Kidney (tissue), 14 donors: ENCODE data around the gene SLC7A4. TPM values are rescaled to one million over a fixed set of nuclear protein-coding genes. Genes with fewer than 3 reads are reported as not detected.

Experiments
- DNase-seq, 5 donors: peaks; one replicate each; pipeline ENCODE4 v3.0.0-alpha.2; 2013 to 2020
- FAIRE-seq: peaks from 2 replicates; lab custom pipeline; 2012; peaks lifted over from hg19 to GRCh38; lab: Jason Lieb, UNC
- H3K27ac ChIP-seq, 2 donors: one replicate each; pipeline ENCODE4 v1.7.0; 2013; ENCODE audit warnings: low read depth in 2 of 2, low read length in 2 of 2, inconsistent platforms in 1 of 2
- H3K27me3 ChIP-seq: one replicate; pipeline ENCODE4 v1.7.1; 2013; ENCODE audit warnings: low read length, inconsistent platforms; ENCODE audit not compliant: control insufficient read depth, insufficient read depth
- H3K36me3 ChIP-seq, 3 donors: one replicate each; pipeline versions ENCODE4 v1.7.0 to v1.7.1; 2013; ENCODE audit warnings: low read length in 3 of 3, control low read depth in 1 of 3, inconsistent platforms in 1 of 3; ENCODE audit not compliant: insufficient read depth in 3 of 3, control insufficient read depth in 2 of 3
- H3K4me1 ChIP-seq, 3 donors: one replicate each; pipeline versions ENCODE4 v1.7.0 to v1.7.1; 2013; ENCODE audit warnings: low read length in 3 of 3, inconsistent platforms in 1 of 3, low read depth in 1 of 3; ENCODE audit not compliant: control insufficient read depth in 2 of 3, insufficient read depth in 2 of 3
- H3K4me3 ChIP-seq, 3 donors: one replicate each; pipeline versions ENCODE4 v1.7.0 to v1.8.1; 2013; ENCODE audit warnings: low read length in 3 of 3, control low read depth in 1 of 3, inconsistent platforms in 1 of 3
- H3K9ac ChIP-seq, 3 donors: one replicate each; pipeline versions ENCODE4 v1.7.0 to v1.7.1; 2013; ENCODE audit warnings: low read length in 3 of 3, control low read depth in 1 of 3, inconsistent platforms in 1 of 3
- H3K9me3 ChIP-seq, 3 donors: one replicate each; pipeline versions ENCODE4 v1.7.0 to v1.7.1; 2013; ENCODE audit warnings: low read length in 3 of 3, control low read depth in 1 of 3, inconsistent platforms in 1 of 3; ENCODE audit not compliant: control insufficient read depth in 2 of 3, insufficient read depth in 1 of 3
- CTCF ChIP-seq: IDR thresholded peaks from 3 replicates; pipeline ENCODE4 v1.5.1; 2012; ENCODE audit warnings: mild to moderate bottlenecking, moderate library complexity, borderline replicate concordance; ENCODE audit not compliant: insufficient read depth; ENCODE audit errors: extremely low read depth
- intact Hi-C: fragments of 100-400 bp; cut with DNase I; formaldehyde crosslinking; loops from one replicate; pipeline ENCODE4 v1.11.1; 2022
- polyA plus RNA-seq: library from polyadenylated mRNA; stranded (reverse); fragments of 350-450 nt; fragmentation: Illumina TruSeq; extraction: RNeasy Lipid Tissue Mini Kit (QIAGEN cat#74804); gene quantifications from one replicate; pipeline ENCODE4 v1.2.3, GENCODE V29; 2014; ENCODE audit warnings: low read depth, low replicate concordance; ENCODE audit not compliant: insufficient read depth
- total RNA-seq: library from RNA; stranded (reverse); fragmentation: NEBNext Ultra II Directional; extraction: Animal tissue kit (Norgen Biotek cat#: 25700); gene quantifications from one replicate; pipeline ENCODE4 v1.2.1, GENCODE V29; 2021
- donor health status: control.
- donor health status: control.
- donor health status: control.
- donor health status: control.
- donor health status: control.
- donor health status: DM: yes; HTN: yes; CAD: no.
- donor health status: Normal renal cell carcinoma (clear cell type).

The SLC7A4 gene
- total and polyA plus RNA-seq, 2 donors from 2014 or later = 0.57 to 1.2 TPM

DNA sequence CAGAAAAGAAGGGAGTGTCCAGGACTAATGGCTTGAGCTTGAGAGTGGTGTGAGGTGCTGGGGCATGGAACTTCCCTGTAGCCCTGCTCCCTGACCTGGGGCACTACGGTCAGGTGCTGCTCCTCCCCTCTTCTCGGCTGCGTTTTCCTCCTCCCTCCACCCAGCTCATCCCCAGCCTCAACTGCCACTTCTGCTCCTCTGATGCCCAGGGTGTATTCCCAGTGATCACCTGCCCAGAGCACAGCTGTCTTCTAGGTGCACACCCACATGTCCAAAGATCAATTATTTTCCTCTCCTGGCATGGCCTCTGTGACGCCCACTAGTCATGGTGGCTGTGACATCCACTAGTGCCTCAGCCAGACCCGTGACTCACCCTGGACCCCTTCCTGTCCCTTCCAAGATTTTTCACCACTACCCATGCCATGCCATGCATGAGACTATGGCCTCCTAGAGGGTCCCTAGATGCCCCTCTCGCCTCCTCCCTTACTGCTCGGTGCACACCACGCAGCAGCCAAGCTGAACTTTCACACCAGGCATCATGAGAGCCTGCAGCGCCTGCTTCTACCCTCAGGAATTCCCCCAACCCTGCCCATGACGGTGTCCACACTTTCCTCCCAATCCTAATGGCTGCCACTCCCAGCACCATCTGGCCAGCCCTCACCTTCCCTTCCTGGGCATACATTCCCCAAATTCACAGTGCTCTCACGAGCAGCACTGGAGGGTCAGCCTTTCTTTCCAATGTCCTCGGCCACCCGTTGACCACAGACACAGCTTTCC is 15.5 kb downstream of the SLC7A4 start:
- no peak for TF ChIP-seq CTCF
- DNase-seq (peak in 1 of 5 donors; percentile 21), FAIRE-seq (no peak)
- Histone ChIP-seq H3K36me3 (no peaks in the 10 kb centered on the region), H3K9me3 (no peaks in the 10 kb centered on the region), H3K4me1 (peaks cover 0 to 11% (median 5%) of the 10 kb centered on the region in 3 donors), H3K27me3 (no peaks in the 10 kb centered on the region), H3K9ac (no peak overlapping the region), H3K4me3 (no peak overlapping the region), H3K27ac (no peak overlapping the region)
- intact Hi-C loops = no loop called here

- DNase-seq = peak in 1 of 5 donors; percentile 25
- intact Hi-C loops = no loop called here
- Histone ChIP-seq H3K36me3 (no peaks in the 10 kb centered on the region), H3K27me3 (no peaks in the 10 kb centered on the region), H3K4me3 (no peak overlapping the region), H3K27ac (peak overlapping the region; percentile 11 to 37), H3K9ac (no peak overlapping the region), H3K9me3 (no peaks in the 10 kb centered on the region), H3K4me1 (peaks cover 0 to 11% (median 5%) of the 10 kb centered on the region in 3 donors)
- no peak for TF ChIP-seq CTCF
- FAIRE-seq = no peak
Observed at GRCh38 chr22:21015466-21016006, 16.8 kb downstream of the SLC7A4 start.

GRCh38 chr22:21014726-21015465 is 17.5 kb downstream of the SLC7A4 start, which contains the start of gene P2RX6:
P2RX6 (plus strand) TSS chr22:21015165; CDS start chr22:21015175, 10 bp downstream.
- TF ChIP-seq CTCF = no peak
- intact Hi-C loops = no loop called here
- Histone ChIP-seq H3K9me3 (no peaks in the 10 kb centered on the region), H3K4me1 (peaks cover 0 to 11% (median 5%) of the 10 kb centered on the region in 3 donors), H3K27me3 (no peaks in the 10 kb centered on the region), H3K36me3 (no peaks in the 10 kb centered on the region), H3K27ac (peak within 1 kb of the TSS; percentile 32 to 37), H3K4me3 (peak within 1 kb of the TSS; percentile 38 to 44 (median 40)), H3K9ac (no peak within 1 kb of the TSS)
- FAIRE-seq = no peak
- DNase-seq = peak; percentile 80 to 89 (median 85)
